H1 (cell line): ENCODE measurements around the gene GABRP.

ENCODE experiments used
- ATF2 ChIP-seq: IDR thresholded peaks from 2 replicates; pipeline ENCODE4 v1.6.1; 2012; ENCODE audit warnings: low read length, inconsistent platforms
- CTCF ChIP-seq, 3 experiments: IDR thresholded peaks; 1 replicate in 2 of 3; 2 replicates in 1 of 3; pipeline versions ENCODE4 v1.5.1 to v1.6.1; 2011; ENCODE audit warnings: low read length in 3 of 3, mild to moderate bottlenecking in 3 of 3, inconsistent platforms in 2 of 3, low read depth in 1 of 3, moderate library complexity in 1 of 3; ENCODE audit not compliant: insufficient read depth in 1 of 3; ENCODE audit errors: control extremely low read depth in 1 of 3
- POLR2A ChIP-seq, 2 experiments: IDR thresholded peaks; 1 replicate in 1 of 2; 2 replicates in 1 of 2; pipeline ENCODE4 v1.6.1; 2011; ENCODE audit warnings: low read depth in 2 of 2, low read length in 2 of 2, mild to moderate bottlenecking in 2 of 2; ENCODE audit errors: control extremely low read depth in 1 of 2
- POLR2AphosphoS5 ChIP-seq: IDR thresholded peaks from 2 replicates; pipeline ENCODE4 v1.6.1; 2011; ENCODE audit warnings: low read depth, low read length
- SRF ChIP-seq: IDR thresholded peaks from 2 replicates; pipeline ENCODE4 v1.6.1; 2011; ENCODE audit warnings: mild to moderate bottlenecking, low read depth, low read length, moderate library complexity
- TCF12 ChIP-seq: IDR thresholded peaks from 2 replicates; pipeline ENCODE4 v1.6.1; 2011; ENCODE audit warnings: low read depth, mild to moderate bottlenecking, low read length

- TF ChIP-seq ATF2, result no peak
- no peak for TF ChIP-seq SRF
- TF ChIP-seq CTCF (IDR thresholded peaks at IDR 0.05; ENCODE audit: control extremely low read depth in 1 of 3, insufficient read depth in 1 of 3, low read depth in 1 of 3, low read length in 3 of 3), result no peak
- no peak for TF ChIP-seq POLR2AphosphoS5
- no peak for TF ChIP-seq POLR2A (IDR thresholded peaks at IDR 0.05; ENCODE audit: control extremely low read depth in 1 of 2, low read depth in 2 of 2, low read length in 2 of 2)
- TF ChIP-seq TCF12, result no peak
These were observed 5.2 kb downstream of the GABRP start for GRCh38 chr5:170788626-170789304.
